GM21447 (cell line): ENCODE data around the gene EDN2.

ENCODE experiments used
- ATAC-seq: cut with Tn5 transposase; IDR thresholded peaks from one replicate; pipeline ENCODE4 v1.9.1; 2021; ENCODE audit not compliant: unreplicated experiment

The EDN2 gene

DNA sequence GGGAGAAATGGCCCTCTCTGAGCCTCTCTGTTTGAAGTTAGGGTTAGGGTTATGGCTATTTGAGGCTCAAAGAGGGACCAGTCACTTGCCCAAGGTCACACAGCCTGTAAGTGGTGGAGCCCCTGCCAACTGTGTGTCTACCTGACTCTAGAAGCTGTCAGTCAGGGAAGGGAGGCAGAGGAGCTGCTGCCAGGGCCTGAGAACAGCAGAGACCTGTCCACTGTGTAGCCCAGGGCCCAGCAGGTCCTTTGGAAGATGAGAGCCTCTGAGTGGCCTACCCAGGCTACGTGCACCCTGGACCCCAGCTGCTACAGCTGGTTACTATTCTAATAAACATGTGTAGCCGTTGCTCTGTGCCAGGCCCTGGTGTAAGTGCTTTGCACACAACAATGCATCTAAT is 15.1 kb upstream of the EDN2 start:
- no peak for ATAC-seq

- ATAC-seq, result no peak
These were observed 14.3 kb upstream of the EDN2 start for GRCh38 chr1:41498804-41499203.

DNA sequence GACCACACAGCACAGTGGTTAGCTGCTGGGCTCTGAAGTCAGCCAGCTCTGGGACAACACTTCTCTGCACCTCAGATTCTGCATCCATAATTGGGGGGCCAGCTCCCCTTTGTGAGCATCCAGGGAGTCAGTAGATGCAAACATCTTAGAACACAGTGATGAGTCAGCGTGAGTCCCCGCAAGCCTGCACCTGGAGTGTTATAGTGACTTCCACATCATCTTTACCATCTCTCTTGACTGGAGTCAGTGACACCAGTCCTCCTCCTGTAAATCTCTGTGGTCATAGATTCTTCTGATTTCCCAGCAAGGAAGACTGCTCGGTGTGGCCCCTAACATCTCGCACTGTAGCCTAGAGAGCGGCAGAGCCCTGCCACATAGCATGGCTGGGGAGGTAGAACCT is 13.9 kb upstream of the EDN2 start:
- ATAC-seq, result no peak

DNA sequence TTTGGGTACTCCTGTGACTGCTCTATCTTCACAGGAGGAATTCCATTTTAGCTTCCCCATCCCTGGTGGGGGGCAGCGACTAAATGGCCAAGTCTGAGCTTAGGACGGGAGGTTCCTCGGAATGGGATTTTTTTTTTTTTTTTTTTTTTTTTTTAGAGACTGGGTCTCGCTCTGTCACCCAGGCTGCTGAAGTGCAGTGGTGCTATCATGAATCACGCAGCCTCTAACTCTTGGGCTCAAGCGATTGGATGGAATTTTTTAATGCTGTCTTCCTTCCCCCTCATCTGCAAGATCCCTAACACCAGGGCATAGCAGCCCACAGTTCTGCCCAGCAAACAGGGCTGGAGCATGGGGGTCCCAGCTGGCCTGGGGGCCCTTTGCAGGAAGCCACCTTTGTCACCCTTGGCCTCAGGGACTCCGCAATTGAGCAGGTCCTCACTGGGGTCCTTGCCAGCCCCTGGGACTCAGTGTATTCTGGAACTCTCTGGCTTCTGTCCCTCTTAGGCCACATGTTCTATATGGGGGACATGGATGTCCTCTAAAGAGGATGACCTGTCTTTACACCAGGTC is 13.1 kb upstream of the EDN2 start:
- ATAC-seq, result no peak

- no peak for ATAC-seq
These were observed 12.6 kb upstream of the EDN2 start for GRCh38 chr1:41497056-41497440.

GRCh38 chr1:41496080-41497055 is 11.9 kb upstream of the EDN2 start:
- ATAC-seq, result no peak

DNA sequence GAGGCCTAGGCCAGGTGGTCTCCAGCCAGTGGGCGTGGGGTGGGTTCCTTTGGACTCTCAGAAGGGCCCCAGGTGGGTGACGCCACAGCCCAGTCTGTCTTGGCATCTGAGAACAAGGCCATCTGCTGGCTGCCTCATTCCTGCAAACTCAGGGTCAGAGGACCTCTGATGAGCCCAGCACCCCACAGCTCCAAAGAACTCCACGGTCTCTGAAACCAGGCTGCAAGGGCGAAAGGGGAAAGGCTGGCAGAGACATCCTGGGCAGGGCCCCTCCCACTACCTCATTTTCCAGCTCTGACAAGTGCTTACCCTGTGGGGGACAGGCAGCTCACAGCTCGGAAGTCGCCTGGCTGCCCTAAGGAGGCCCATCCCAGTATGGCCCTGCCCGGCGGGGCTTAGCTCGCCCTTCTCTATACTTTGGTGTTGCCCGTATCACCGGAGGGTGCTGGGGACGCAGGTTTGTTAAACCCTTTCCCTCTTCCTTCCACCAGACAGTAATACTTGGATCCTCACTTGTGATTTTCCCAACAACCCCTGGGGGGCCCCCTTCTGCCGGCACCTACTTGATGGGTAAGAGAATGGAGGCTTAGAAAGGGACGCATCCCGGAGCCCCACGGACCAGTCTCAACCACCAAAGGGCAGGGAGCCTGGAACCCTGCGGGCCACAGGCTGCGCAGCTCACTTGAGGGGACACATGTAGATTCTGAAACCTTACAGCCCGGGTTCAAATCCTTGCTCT is 10.9 kb upstream of the EDN2 start:
- no peak for ATAC-seq

GRCh38 chr1:41494351-41495209 is 10.1 kb upstream of the EDN2 start:
- no peak for ATAC-seq

DNA sequence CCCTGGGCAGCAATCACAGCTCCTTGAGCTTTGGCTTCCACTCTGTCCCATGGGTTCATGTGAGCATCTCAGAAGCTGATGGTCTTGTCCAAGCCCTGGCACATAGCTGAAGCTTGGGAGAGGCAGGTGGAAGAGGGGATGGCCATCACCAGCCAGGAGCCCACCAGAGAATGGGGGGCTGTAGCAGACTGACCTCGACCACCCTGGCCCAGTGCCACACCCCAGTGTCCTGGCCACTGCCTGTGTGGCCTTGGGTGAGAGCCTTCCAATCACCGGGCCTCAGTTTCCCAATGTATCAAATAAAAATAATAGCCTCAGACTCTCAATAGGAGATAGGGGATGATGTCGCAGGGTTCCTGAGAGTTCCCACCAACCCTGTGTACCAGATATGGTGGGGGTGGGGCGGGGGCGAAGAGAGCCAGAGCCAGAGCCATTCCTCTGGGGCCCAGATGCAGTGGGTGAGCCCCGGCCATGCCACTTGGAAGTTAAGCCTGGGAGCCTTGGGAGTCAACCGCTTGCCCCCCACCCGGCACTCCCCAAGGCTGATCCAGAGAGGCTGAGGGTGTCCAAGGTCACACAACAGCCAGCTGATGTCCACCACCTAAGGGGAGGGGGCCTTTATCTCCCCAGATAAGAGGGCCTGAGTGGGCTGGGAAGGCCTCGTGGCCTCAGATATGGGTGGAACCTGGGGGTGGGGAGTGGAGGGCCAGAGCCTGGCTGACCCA is 9.3 kb upstream of the EDN2 start:
- no peak for ATAC-seq

- no peak for ATAC-seq
These were observed 8.6 kb upstream of the EDN2 start for GRCh38 chr1:41493117-41493536.

DNA sequence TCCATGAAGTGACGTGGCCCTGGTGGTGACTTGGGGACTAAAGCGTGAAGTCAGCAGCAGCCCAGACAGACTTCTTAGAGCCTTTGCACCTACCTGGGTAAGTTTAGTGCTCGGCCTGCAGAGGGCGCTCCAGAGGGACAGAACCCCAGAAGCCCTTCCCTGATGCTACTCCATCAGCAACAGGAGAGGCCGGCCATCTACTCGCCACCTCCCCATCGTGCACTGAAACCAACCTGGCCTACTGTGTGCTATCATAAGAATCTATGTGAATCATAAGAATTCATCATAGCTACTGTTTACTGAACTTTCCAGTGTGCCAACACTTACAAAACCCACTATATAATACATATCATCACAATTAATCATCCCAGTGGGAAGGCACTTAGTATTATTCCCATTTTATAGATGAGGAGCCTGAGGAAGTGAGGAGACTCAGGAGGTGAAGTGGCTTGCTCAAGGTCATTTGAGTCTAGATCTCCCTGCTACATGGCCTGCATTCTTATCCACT is 7.9 kb upstream of the EDN2 start:
- ATAC-seq, result no peak

- no peak for ATAC-seq
These were observed 6.4 kb upstream of the EDN2 start for GRCh38 chr1:41490911-41491310.

DNA sequence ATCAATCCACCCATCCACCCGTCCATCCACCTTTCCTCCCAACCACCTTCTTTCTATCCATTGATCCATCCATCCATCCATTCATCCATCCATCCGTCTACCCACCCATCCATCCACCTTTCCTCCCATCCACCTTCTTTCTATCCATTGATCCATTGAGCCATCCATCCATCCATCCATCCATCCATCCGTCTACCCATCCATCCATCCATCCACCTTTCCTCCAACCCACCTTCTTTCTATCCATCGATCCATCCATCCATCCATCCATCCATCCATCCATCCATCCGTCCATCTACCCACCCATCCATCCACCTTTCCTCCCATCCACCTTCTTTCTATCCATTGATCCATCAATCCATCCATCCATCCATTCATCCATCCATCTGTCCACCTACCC is 5.1 kb upstream of the EDN2 start:
- no peak for ATAC-seq

- ATAC-seq, result no peak
These were observed 3.8 kb upstream of the EDN2 start for GRCh38 chr1:41488040-41488951.

GRCh38 chr1:41487126-41488039 is 2.9 kb upstream of the EDN2 start:
- ATAC-seq, result no peak

- ATAC-seq, result no peak
These were observed 2.1 kb upstream of the EDN2 start for GRCh38 chr1:41486371-41487125.

DNA sequence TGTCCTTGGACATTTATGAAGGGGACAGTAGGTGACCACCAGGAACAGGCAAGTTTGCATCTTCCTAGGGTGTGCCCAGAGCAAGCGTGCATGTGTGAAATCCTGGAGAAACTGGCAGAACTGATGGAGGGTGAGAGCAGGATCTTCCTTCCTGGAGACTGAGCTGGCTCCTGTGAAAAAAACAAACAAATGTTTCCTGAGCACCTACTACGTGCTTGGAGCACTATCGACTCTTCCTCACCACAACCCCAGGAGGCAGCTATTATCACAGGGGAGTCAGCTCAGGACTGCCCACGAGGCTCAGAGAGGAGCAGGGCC is 1.5 kb upstream of the EDN2 start:
- no peak for ATAC-seq
